ENCODE measurements around the gene RACK1.

DNA sequence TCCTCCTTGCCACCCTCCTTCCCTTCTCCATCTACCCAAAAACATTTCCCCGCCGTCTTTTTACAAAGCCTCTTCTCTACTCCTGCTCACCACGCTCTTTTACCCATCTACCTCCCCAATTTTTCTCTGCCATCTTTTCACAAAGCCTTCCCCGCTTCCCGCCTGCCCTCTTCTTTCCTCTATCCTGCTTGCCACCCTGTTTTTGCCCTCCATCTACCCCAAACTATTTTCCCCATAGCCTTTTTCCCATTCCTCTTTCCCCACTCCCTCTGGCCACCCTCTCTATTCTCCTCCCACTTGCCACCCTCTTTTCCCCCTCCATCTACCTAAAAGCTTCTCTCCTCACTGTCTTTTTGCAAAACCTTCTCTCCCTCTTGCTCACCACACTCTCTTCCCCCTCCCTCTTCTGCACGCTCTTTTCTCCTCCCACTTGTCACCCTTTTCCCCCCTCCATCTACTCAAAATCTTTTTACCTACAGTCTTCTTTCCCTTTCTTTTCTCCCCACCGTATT, 36.6 kb upstream of the RACK1 start:
- TF ChIP-seq, protein P1, sequence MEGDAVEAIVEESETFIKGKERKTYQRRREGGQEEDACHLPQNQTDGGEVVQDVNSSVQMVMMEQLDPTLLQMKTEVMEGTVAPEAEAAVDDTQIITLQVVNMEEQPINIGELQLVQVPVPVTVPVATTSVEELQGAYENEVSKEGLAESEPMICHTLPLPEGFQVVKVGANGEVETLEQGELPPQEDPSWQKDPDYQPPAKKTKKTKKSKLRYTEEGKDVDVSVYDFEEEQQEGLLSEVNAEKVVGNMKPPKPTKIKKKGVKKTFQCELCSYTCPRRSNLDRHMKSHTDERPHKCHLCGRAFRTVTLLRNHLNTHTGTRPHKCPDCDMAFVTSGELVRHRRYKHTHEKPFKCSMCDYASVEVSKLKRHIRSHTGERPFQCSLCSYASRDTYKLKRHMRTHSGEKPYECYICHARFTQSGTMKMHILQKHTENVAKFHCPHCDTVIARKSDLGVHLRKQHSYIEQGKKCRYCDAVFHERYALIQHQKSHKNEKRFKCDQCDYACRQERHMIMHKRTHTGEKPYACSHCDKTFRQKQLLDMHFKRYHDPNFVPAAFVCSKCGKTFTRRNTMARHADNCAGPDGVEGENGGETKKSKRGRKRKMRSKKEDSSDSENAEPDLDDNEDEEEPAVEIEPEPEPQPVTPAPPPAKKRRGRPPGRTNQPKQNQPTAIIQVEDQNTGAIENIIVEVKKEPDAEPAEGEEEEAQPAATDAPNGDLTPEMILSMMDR (conservative IDR thresholded peaks at IDR 0.05; ENCODE audit: low read length): no peak
- no peak for TF ChIP-seq EZH2phosphoT487 (IDR thresholded peaks at IDR 0.05; ENCODE audit: borderline replicate concordance, low read depth, low read length)
